Neural cell (in vitro differentiated cells): ENCODE results near the gene PLXNA3.

ENCODE experiments used
- EP300 ChIP-seq: fragments of 450-650 bp; conservative IDR thresholded peaks from 2 replicates; pipeline ENCODE4 v1.6.1; 2014; ENCODE audit warnings: antibody characterized with exemption, mild to moderate bottlenecking, moderate library complexity; ENCODE audit not compliant: poor library complexity, severe bottlenecking
- EZH2 ChIP-seq: fragments of 200-600, 300-800 bp; shearing (Covaris generic), sonication (generic); IDR thresholded peaks from 2 replicates; pipeline ENCODE4 v1.6.1; 2014; ENCODE audit warnings: antibody characterized with exemption, low read length, borderline replicate concordance, mild to moderate bottlenecking; ENCODE audit not compliant: insufficient read depth, poor library complexity, severe bottlenecking
- RAD21 ChIP-seq: fragments of 450-650 bp; conservative IDR thresholded peaks from 2 replicates; pipeline ENCODE4 v1.6.1; 2014; ENCODE audit warnings: antibody characterized with exemption, mild to moderate bottlenecking, moderate library complexity
- TAF1 ChIP-seq: IDR thresholded peaks from 2 replicates; pipeline ENCODE4 v1.6.1; 2012; ENCODE audit warnings: low read depth
- TF ChIP-seq, protein P1 (sequence below): fragments of 450-650 bp; IDR thresholded peaks from 2 replicates; pipeline ENCODE4 v1.5.1; 2014; ENCODE audit warnings: antibody characterized with exemption, mild to moderate bottlenecking, moderate library complexity; ENCODE audit not compliant: poor library complexity, severe bottlenecking

- TF ChIP-seq, protein P1, sequence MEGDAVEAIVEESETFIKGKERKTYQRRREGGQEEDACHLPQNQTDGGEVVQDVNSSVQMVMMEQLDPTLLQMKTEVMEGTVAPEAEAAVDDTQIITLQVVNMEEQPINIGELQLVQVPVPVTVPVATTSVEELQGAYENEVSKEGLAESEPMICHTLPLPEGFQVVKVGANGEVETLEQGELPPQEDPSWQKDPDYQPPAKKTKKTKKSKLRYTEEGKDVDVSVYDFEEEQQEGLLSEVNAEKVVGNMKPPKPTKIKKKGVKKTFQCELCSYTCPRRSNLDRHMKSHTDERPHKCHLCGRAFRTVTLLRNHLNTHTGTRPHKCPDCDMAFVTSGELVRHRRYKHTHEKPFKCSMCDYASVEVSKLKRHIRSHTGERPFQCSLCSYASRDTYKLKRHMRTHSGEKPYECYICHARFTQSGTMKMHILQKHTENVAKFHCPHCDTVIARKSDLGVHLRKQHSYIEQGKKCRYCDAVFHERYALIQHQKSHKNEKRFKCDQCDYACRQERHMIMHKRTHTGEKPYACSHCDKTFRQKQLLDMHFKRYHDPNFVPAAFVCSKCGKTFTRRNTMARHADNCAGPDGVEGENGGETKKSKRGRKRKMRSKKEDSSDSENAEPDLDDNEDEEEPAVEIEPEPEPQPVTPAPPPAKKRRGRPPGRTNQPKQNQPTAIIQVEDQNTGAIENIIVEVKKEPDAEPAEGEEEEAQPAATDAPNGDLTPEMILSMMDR = no peak
- no peak for TF ChIP-seq TAF1
- TF ChIP-seq EP300 = no peak
- no peak for TF ChIP-seq EZH2
- TF ChIP-seq RAD21 = no peak
Measured at GRCh38 chrX:154431341-154431740, 26.7 kb upstream of the PLXNA3 start.
